Natural killer cell (primary cell): Measurements from ENCODE around the gene ACTR1B. TPM values are rescaled to one million over a fixed set of nuclear protein-coding genes. Genes with fewer than 3 reads are reported as not detected.
"Not testable (repeated sequence)": the region's sequence is repeated elsewhere in the genome, so short reads cannot be mapped to it uniquely, and the experiment has no call there.

Source experiments
- ATAC-seq, 3 donors: fragments of 150-1000 bp in 2 of 3; fragments of 200-7000 bp in 1 of 3; cut with Tn5 transposase; 1 replicate in 1 of 3; 2 replicates in 2 of 3; pipeline ENCODE4 v1.10.0; 2021; ENCODE audit warnings: mild to moderate bottlenecking in 2 of 3, moderate library complexity in 2 of 3
- DNase-seq, 2 donors: peaks; one replicate each; pipeline versions ENCODE4 v3.0.0 to v3.0.0-alpha.2; 2013 to 2021; ENCODE audit warnings: mixed read lengths in 1 of 2
- H3K27ac ChIP-seq: one replicate; pipeline ENCODE4 v1.5.1; 2013; ENCODE audit warnings: mild to moderate bottlenecking, low read length
- H3K27me3 ChIP-seq: one replicate; pipeline ENCODE4 v1.6.1; 2013; ENCODE audit warnings: low read length; ENCODE audit not compliant: control insufficient read depth, insufficient read depth
- H3K36me3 ChIP-seq: one replicate; pipeline ENCODE4 v1.6.1; 2013; ENCODE audit warnings: low read length; ENCODE audit not compliant: control insufficient read depth, insufficient read depth
- H3K4me1 ChIP-seq: one replicate; pipeline ENCODE4 v1.6.1; 2013; ENCODE audit warnings: low read length; ENCODE audit not compliant: control insufficient read depth, insufficient read depth
- H3K4me3 ChIP-seq: one replicate; pipeline ENCODE4 v1.5.1; 2013; ENCODE audit warnings: low read length
- H3K9me3 ChIP-seq: one replicate; pipeline ENCODE4 v1.6.1; 2013; ENCODE audit warnings: low read length; ENCODE audit not compliant: control insufficient read depth, insufficient read depth
- H3K27ac Mint-ChIP-seq, 2 donors: one replicate each; pipeline ENCODE4 v1.8.0; 2022; ENCODE audit warnings: mild to moderate bottlenecking in 2 of 2, mixed read lengths in 2 of 2, moderate library complexity in 1 of 2
- H3K27me3 Mint-ChIP-seq, 2 donors: one replicate each; pipeline ENCODE4 v1.8.0; 2022; ENCODE audit warnings: low read depth in 2 of 2, mixed read lengths in 2 of 2
- H3K36me3 Mint-ChIP-seq: one replicate; pipeline ENCODE4 v1.8.0; 2022; ENCODE audit warnings: mixed read lengths
- H3K4me1 Mint-ChIP-seq, 2 donors: one replicate each; pipeline ENCODE4 v1.8.0; 2022; ENCODE audit warnings: mixed read lengths in 2 of 2
- H3K4me3 Mint-ChIP-seq: one replicate; pipeline ENCODE4 v1.8.0; 2022; ENCODE audit warnings: mild to moderate bottlenecking, moderate library complexity, mixed read lengths
- H3K9me3 Mint-ChIP-seq, 2 donors: one replicate each; pipeline ENCODE4 v1.8.0; 2022; ENCODE audit warnings: mixed read lengths in 2 of 2
- WGBS: methylation state at CpG from one replicate; pipeline ENCODE4 v1.1.7; 2013; ENCODE audit warnings: missing lambda C conversion rate; ENCODE audit not compliant: insufficient coverage; 5-methylcytosine and 5-hydroxymethylcytosine counted together
- intact Hi-C: fragments of 100-400 bp; cut with micrococcal nuclease; formaldehyde crosslinking; loops from one replicate; pipeline ENCODE4 v1.14.2; 2022
- total RNA-seq, 4 donors: library from RNA; stranded (reverse); fragments of 120-200 nt in 1 of 4; gene quantifications; one replicate each; pipeline versions ENCODE4 v1.2.3 to v1.2.4, GENCODE V29; 2013 to 2022
- TF ChIP-seq, protein P1 (sequence below): fragments of 200-600 bp; IDR thresholded peaks from one replicate; pipeline ENCODE4 v1.8.0; 2022; ENCODE audit warnings: antibody characterized with exemption

The ACTR1B gene
- total RNA-seq, 3 donors from 2014 or later (not counting 1 experiment from before 2014, with no cell fraction given), result 71.6 to 81.1 (median 73.1) TPM

DNA sequence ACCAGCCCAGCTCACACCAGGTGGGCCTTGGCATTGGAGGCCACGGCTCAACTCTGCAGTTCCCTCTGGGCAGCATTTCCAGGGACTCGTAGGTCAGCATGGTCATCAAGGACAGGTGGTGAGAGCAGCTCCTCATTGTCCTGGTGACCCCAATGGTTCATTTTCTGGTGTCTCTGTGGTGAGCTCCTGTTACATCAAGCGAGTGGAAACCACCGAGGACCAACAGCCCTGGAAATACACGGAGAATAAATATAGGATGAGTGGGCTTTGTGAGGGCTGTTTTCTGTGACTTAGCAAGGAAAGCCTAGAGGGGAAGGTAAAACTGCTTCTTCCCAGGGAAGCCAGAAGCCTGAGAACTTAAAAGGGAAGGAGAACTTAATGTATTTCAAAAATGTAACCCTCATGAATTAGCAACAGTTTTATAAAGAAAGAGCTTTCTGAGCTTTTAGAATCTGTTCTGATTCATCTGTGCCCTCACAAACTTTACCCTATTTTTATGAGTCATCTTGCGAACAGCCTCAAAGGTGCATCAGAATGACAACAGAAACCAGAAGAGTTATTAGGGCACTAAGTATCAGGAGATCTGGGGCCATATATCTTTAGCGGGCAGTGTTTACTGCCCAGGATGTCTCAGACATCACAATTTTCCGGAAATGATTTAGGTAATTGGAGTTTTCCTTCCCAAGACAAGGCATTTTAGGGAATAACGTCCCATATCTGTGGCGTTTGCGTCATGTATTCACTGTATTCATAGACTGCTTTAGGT is 24.4 kb upstream of the ACTR1B start:
- H3K27ac ChIP-seq, result no peak overlapping the region
- intact Hi-C loops, result no loop called here
- no peaks in the 10 kb centered on the region for H3K9me3 ChIP-seq
- no peak for DNase-seq
- no peaks in the 10 kb centered on the region for H3K4me1 Mint-ChIP-seq
- TF ChIP-seq, protein P1, sequence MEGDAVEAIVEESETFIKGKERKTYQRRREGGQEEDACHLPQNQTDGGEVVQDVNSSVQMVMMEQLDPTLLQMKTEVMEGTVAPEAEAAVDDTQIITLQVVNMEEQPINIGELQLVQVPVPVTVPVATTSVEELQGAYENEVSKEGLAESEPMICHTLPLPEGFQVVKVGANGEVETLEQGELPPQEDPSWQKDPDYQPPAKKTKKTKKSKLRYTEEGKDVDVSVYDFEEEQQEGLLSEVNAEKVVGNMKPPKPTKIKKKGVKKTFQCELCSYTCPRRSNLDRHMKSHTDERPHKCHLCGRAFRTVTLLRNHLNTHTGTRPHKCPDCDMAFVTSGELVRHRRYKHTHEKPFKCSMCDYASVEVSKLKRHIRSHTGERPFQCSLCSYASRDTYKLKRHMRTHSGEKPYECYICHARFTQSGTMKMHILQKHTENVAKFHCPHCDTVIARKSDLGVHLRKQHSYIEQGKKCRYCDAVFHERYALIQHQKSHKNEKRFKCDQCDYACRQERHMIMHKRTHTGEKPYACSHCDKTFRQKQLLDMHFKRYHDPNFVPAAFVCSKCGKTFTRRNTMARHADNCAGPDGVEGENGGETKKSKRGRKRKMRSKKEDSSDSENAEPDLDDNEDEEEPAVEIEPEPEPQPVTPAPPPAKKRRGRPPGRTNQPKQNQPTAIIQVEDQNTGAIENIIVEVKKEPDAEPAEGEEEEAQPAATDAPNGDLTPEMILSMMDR, result no peak
- H3K9me3 Mint-ChIP-seq, result no peaks in the 10 kb centered on the region
- H3K4me3 Mint-ChIP-seq, result no peak overlapping the region
- H3K36me3 Mint-ChIP-seq, result no peaks in the 10 kb centered on the region
- H3K4me3 ChIP-seq, result no peak overlapping the region
- ATAC-seq, result no peak
- peaks cover 7% of the 10 kb centered on the region for H3K4me1 ChIP-seq
- no peaks in the 10 kb centered on the region for H3K27me3 Mint-ChIP-seq
- WGBS, result 81% methylated on average over 10 of the region's 11 CpGs
- no peaks in the 10 kb centered on the region for H3K36me3 ChIP-seq
- no peaks in the 10 kb centered on the region for H3K27me3 ChIP-seq
- no peak overlapping the region for H3K27ac Mint-ChIP-seq

- H3K27me3 ChIP-seq, H3K4me3 ChIP-seq, H3K9me3 ChIP-seq, ATAC-seq, H3K4me3 Mint-ChIP-seq, DNase-seq, H3K27ac Mint-ChIP-seq, H3K9me3 Mint-ChIP-seq, H3K4me1 ChIP-seq, H3K36me3 ChIP-seq, intact Hi-C loops, H3K4me1 Mint-ChIP-seq, H3K27me3 Mint-ChIP-seq, H3K27ac ChIP-seq, H3K36me3 Mint-ChIP-seq: not testable (repeated sequence)
- WGBS, result 93% methylated on average over 1 of the region's 3 CpGs
Measured at GRCh38 chr2:97687235-97687634, 23.4 kb upstream of the ACTR1B start.

- H3K9me3 ChIP-seq, result no peaks in the 10 kb centered on the region
- H3K4me1 ChIP-seq, result no peaks in the 10 kb centered on the region
- no peak for DNase-seq
- Mint-ChIP-seq H3K4me3 (no peak overlapping the region), H3K4me1 (no peaks in the 10 kb centered on the region), H3K27ac (no peak overlapping the region), H3K27me3 (peaks cover 6 to 29% of the 10 kb centered on the region in 2 donors), H3K36me3 (no peaks in the 10 kb centered on the region), H3K9me3 (no peaks in the 10 kb centered on the region)
- no peaks in the 10 kb centered on the region for H3K27me3 ChIP-seq
- WGBS, result 80% methylated on average over 1 of the region's 1 CpG
- no peaks in the 10 kb centered on the region for H3K36me3 ChIP-seq
- TF ChIP-seq, protein P1, result no peak
- intact Hi-C loops, result no loop called here
- no peak for ATAC-seq
- no peak overlapping the region for H3K27ac ChIP-seq
- H3K4me3 ChIP-seq, result no peak overlapping the region
Measured at GRCh38 chr2:97678298-97678697, 14.5 kb upstream of the ACTR1B start.

DNA sequence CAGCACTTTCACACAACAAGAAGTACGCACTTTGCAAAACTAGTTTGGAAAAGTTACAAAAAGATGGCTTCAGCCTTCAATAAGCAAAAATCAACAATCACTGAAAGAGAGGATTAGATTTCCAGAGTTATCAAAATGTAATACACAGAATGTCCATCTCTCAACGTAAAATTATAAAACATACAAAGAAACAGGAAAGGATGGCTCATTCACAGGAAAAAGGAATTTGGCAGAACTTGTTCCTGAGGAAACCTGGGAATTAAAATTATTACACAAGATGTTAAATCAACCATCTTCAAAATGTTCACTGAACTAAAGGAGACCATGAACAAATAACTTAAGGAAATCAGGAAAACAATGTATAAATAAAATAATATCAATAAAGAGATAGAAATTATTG is 13.6 kb upstream of the ACTR1B start:
- Mint-ChIP-seq H3K27me3 (peaks cover 6 to 29% of the 10 kb centered on the region in 2 donors), H3K4me1 (no peaks in the 10 kb centered on the region)
- intact Hi-C loops, result no loop called here

More for the DNA sequence above, 13.6 kb upstream of the ACTR1B start:
- H3K27me3 ChIP-seq, result no peaks in the 10 kb centered on the region
- H3K4me3 ChIP-seq, result no peak overlapping the region
- H3K36me3 Mint-ChIP-seq, result no peaks in the 10 kb centered on the region
- 100% methylated on average over 2 of the region's 2 CpGs for WGBS
- no peak overlapping the region for H3K4me3 Mint-ChIP-seq
- no peaks in the 10 kb centered on the region for H3K36me3 ChIP-seq
- DNase-seq (no peak), ATAC-seq (no peak)
- H3K9me3 ChIP-seq, result no peaks in the 10 kb centered on the region
- no peaks in the 10 kb centered on the region for H3K4me1 ChIP-seq
- no peaks in the 10 kb centered on the region for H3K9me3 Mint-ChIP-seq
- TF ChIP-seq, protein P1, result no peak
- no peak overlapping the region for H3K27ac Mint-ChIP-seq
- H3K27ac ChIP-seq, result no peak overlapping the region
